Thoracic aorta (tissue), 2 donors: ENCODE data around the gene CTSE. TPM values are rescaled to one million over a fixed set of nuclear protein-coding genes. Genes with fewer than 3 reads are reported as not detected.
"Not testable (repeated sequence)": the region's sequence is repeated elsewhere in the genome, so short reads cannot be mapped to it uniquely, and the experiment has no call there.

ENCODE experiments used
- ATAC-seq: fragments of 150-250 bp; one replicate; pipeline ENCODE4 v1.8.0; 2017; ENCODE audit warnings: low read depth; ENCODE audit not compliant: insufficient number of reproducible peaks, low FRiP score
- DNase-seq: peaks from one replicate; pipeline ENCODE4 v3.0.0-alpha.2; 2020; ENCODE audit warnings: low spot score
- H3K27ac ChIP-seq, 2 donors: fragments of 200-600 bp; sonication (generic); 1 replicate in 1 of 2; 2 replicates in 1 of 2; pipeline ENCODE4 v1.5.1; 2016; ENCODE audit warnings: mild to moderate bottlenecking in 2 of 2, moderate library complexity in 2 of 2
- H3K27me3 ChIP-seq: fragments of 200-600 bp; sonication (generic); replicated peaks from 2 replicates; pipeline ENCODE4 v1.6.0; 2016; ENCODE audit warnings: mild to moderate bottlenecking; ENCODE audit not compliant: insufficient read depth
- H3K36me3 ChIP-seq: fragments of 200-600 bp; sonication (generic); one replicate; pipeline ENCODE4 v1.5.1; 2016
- H3K4me1 ChIP-seq, 2 donors: fragments of 200-600 bp; sonication (generic); 1 replicate in 1 of 2; 2 replicates in 1 of 2; pipeline versions ENCODE4 v1.5.1 to v1.6.0; 2016; ENCODE audit warnings: low read depth in 2 of 2, mild to moderate bottlenecking in 1 of 2; ENCODE audit not compliant: control insufficient read depth in 1 of 2
- H3K4me3 ChIP-seq: fragments of 200-600 bp; sonication (generic); 2 replicates; pipeline ENCODE4 v1.5.1; 2016; ENCODE audit warnings: mild to moderate bottlenecking
- H3K9me3 ChIP-seq: fragments of 200-600 bp; sonication (generic); 2 replicates; pipeline ENCODE4 v1.5.1; 2016
- CTCF ChIP-seq: fragments of 200-600 bp; sonication (generic); IDR thresholded peaks from one replicate; pipeline ENCODE4 v1.5.1; 2019; ENCODE audit warnings: antibody characterized with exemption
- total RNA-seq, 2 donors: library from RNA; depleted of rRNA; stranded (reverse); fragments of >200 nt; gene quantifications; one replicate each; pipeline versions ENCODE4 v1.1.0 to v1.2.3, GENCODE V29; 2016

The CTSE gene
- total RNA-seq, 2 donors from 2014 or later = 22.2 TPM; not detected in 1

GRCh38 chr1:206065547-206066145 lies 42.0 kb upstream of the CTSE start:
- DNase-seq = no peak
- H3K27me3 ChIP-seq = no peaks in the 10 kb centered on the region

GRCh38 chr1:206064501-206064900 lies 40.8 kb upstream of the CTSE start:
- H3K27me3 ChIP-seq, H3K4me1 ChIP-seq, ATAC-seq, H3K9me3 ChIP-seq, H3K36me3 ChIP-seq, DNase-seq, H3K4me3 ChIP-seq, H3K27ac ChIP-seq: not testable (repeated sequence)

More at GRCh38 chr1:206065547-206066145, 42.0 kb upstream of the CTSE start:
- Histone ChIP-seq H3K27ac (no peak overlapping the region), H3K4me1 (no peaks in the 10 kb centered on the region), H3K9me3 (no peaks in the 10 kb centered on the region), H3K36me3 (no peaks in the 10 kb centered on the region), H3K4me3 (no peak overlapping the region)
- ATAC-seq = no peak
- no peak for TF ChIP-seq CTCF

GRCh38 chr1:206064001-206064400 lies 40.3 kb upstream of the CTSE start:
- H3K36me3 ChIP-seq, H3K9me3 ChIP-seq, H3K27me3 ChIP-seq, H3K27ac ChIP-seq, ATAC-seq, H3K4me1 ChIP-seq, H3K4me3 ChIP-seq, DNase-seq: not testable (repeated sequence)

- ATAC-seq (no peak), DNase-seq (no peak)
- Histone ChIP-seq H3K27ac (no peak overlapping the region), H3K27me3 (no peaks in the 10 kb centered on the region), H3K9me3 (no peaks in the 10 kb centered on the region), H3K4me1 (no peaks in the 10 kb centered on the region), H3K36me3 (no peaks in the 10 kb centered on the region), H3K4me3 (no peak overlapping the region)
- TF ChIP-seq CTCF = no peak
Measured at GRCh38 chr1:206062464-206062863, 38.8 kb upstream of the CTSE start.

- DNase-seq (no peak), ATAC-seq (no peak)
- Histone ChIP-seq H3K27ac (no peak overlapping the region), H3K4me1 (no peaks in the 10 kb centered on the region), H3K36me3 (no peaks in the 10 kb centered on the region), H3K27me3 (no peaks in the 10 kb centered on the region), H3K9me3 (no peaks in the 10 kb centered on the region), H3K4me3 (no peak overlapping the region)
- no peak for TF ChIP-seq CTCF
Measured at GRCh38 chr1:206060844-206061243, 37.1 kb upstream of the CTSE start.

GRCh38 chr1:206059355-206059915 lies 35.7 kb upstream of the CTSE start:
- Histone ChIP-seq H3K4me3 (no peak overlapping the region), H3K4me1 (no peaks in the 10 kb centered on the region), H3K27me3 (no peaks in the 10 kb centered on the region), H3K36me3 (no peaks in the 10 kb centered on the region), H3K27ac (no peak overlapping the region), H3K9me3 (no peaks in the 10 kb centered on the region)
- TF ChIP-seq CTCF = no peak
- ATAC-seq (no peak), DNase-seq (no peak)
